ENCODE measurements around the gene ZNF407.
"Not testable (repeated sequence)": the region's sequence is repeated elsewhere in the genome, so short reads cannot be mapped to it uniquely, and the experiment has no call there.

ZNF407 gene

DNA sequence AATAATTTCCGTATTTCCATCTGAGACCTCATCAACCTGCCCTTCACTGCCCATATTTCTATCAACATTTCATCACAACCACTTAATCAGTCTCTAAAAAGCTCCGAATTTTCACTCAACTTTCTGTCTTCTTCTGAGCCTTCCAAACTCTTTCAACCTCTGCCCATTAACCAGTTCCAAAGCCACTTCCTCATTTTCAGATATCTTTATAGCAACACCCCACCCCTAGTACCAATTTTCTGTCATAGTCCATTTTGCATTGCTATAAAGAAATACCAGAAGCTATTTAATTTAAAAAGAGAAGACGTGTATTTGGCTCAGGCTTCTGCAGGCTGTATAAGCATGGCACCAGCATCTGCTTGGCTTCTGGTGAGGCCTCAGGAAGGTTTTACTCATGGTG, 504.2 kb downstream of the ZNF407 start:
- DNase-seq (ENCODE audit: low read depth in 2 of 2) = no peak

DNA sequence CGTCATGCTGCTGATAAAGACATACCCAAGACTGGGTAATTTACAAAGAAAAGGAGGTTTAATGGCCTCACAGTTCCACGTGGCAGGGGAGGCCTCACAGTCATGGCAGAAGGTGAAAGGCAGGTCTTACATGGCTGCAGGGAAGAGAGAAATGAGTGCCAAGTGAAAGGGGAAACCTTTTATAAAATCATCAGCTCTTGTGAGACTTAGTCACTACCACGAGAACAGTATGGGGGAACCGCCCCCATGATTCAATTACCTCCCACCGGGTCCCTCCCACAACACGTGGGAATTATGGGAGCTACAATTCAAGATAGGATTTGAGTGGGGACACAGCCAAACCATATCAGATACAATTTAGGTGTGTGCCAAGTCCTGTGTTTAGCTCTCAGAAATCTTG, 506.4 kb downstream of the ZNF407 start:
- not testable (repeated sequence) for DNase-seq (ENCODE audit: low read depth in 2 of 2)

DNA sequence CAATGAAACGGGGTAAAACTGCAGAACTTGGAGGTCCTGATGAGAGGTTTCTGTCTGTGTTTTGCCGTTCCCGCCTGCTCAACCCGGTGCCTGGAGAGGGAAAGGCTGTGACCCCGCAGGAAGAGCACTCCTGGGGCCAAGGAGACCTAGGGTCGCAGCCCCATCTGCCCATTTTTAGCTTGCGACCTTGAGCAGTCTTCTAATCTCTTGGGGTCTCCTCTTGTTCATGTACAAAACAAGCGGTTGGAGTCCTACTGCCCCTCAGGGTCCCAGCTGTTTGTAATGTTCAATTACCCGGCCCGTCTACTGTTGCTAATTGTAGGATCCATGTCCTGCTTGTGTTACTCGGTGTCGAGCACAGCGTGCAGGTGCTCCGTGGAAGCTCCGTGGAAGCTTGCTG, 506.8 kb downstream of the ZNF407 start:
- DNase-seq (ENCODE audit: low read depth in 2 of 2) = no peak

DNA sequence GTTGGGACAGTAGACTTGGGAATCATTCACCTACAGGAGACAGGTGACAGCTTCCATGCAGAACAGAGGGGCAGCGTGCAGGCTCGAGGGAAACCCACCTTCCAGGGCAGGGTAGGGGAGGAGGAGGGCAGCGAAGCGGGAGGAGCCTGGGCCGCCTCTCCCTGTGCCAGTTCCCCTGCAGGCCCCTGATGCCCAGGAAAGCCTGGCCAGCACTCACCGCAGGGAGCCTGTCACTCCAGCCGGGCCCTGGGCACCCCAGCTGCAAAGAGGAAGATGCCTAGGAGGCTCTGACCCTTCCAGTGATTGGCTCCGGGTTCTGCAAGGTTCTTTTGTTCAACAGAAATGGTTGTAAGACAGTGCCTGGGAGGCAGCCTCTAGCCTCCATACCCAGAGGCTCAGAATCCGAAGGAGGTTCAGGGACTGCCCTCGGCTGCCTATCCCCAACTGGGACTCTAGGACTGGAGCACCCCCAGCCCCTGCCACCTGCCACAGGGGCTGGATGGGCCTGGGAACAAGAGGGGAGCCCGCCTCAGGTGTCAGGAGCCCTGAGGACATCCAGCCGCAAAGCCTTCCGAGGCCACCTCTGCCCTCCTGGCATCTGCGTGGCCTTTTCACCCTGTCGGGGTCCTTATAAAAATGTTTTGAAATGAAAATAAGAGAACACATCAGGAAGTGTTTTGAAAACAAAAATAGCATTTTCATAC, 508.0 kb downstream of the ZNF407 start:
- DNase-seq (ENCODE audit: low read depth in 2 of 2) = no peak

DNA sequence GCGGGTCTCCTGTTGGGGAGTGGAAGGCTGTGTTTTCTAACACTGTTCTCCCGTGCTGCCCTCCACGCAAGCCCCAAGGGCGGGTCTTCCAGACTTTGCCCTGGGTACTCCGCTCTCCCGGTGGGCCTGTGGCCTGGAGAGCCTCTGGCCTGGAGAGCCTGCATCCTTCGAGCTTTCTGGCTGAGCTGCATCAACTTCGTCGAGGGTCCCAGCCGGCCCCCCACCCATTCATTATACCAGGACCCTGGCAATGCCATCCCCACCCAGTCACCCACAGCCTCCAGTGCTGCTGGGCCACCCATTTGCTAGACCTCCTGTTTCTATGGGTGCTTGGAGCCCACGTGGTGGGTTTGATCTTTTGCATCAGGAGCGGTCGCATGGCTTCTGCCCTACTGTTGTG, 509.1 kb downstream of the ZNF407 start:
- DNase-seq (ENCODE audit: low read depth in 2 of 2) = no peak

DNA sequence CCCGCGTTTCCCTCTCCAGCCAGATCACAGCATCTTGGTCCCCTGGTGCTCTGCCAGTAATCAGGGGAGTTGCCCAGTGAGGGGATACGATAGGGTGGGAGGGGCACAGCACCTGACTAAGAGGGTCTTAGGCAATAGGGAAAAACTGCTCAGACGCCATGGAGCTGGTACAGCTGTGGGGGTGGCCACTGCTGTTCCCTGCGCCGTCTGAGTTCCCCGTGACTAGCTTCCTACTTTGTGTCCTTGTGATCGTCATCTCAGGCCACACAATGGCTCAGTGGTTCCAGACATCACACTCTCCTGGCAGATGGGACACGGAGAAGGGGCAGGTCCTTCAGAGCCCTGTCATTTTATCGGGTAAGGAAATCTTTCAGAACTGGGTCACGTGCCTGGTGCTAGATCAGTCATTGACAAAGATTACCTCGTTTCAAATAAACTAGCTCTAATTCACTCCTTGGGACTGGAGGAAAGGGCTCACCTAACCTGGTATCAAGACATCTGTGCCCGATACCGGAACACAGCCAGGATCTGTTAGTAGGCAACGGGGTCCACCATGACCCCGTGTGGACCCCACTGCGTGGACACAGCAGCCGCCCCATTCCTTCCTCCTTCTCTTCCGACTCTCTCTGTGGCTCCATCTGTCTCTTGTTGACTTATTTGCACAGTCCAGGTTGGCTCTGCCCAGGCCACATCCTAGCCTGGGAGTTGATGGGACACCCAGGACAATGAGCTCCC, 509.7 kb downstream of the ZNF407 start:
- DNase-seq (ENCODE audit: low read depth in 2 of 2) = no peak

DNA sequence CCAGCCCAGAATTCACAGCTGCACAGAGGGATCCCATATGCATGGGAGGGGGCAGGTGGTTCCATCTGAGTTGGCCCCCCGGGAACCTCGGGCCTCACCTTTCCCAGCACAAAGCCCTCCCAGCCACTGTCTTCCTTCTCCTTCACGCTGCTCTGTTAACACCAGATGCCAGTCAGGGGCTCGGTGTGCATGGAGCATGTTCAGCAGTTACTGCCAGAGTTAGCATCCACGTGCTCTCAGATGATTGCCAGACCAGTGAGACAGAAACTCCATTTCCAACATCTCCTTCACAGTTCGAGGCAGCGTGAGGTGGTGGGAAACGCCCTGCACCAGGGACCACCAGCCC, 510.2 kb downstream of the ZNF407 start:
- no peak for DNase-seq (ENCODE audit: low read depth in 2 of 2)

DNA sequence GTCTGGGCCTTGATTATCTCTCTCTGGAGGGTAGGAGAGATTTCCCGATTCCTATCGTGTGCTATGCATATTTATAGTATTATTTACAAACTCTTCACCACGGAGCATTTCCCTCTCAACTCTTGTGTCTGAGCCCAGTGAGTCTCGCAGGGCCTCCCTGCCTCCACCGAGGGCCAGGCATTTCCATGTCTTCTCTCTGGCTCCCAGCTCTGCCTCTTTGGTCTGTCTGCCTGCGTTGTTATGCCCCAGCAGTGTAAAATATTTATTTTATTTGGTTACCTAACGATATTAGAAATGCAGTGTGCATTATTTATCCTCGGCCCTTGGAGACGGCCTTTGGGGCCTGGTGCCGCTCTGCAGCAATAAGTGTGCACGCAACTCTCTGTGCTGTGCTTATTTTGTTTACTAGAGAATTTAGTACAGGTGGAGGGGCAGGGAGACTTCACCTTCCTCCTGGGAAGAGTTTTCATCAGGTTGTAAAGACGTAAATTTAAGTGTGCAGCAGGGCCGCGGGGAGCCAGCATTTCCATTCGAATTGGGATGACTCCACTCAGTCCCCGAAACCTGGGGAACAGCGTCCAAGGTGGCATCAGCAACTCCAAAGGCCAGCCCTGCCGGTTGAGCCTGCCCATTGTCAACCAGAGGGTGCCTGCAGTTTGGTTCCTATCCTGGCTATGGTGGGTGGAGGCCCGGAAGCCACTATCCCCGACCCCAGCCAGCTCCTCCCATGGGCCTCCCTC, 511.1 kb downstream of the ZNF407 start:
- DNase-seq (ENCODE audit: low read depth in 2 of 2) = no peak

DNA sequence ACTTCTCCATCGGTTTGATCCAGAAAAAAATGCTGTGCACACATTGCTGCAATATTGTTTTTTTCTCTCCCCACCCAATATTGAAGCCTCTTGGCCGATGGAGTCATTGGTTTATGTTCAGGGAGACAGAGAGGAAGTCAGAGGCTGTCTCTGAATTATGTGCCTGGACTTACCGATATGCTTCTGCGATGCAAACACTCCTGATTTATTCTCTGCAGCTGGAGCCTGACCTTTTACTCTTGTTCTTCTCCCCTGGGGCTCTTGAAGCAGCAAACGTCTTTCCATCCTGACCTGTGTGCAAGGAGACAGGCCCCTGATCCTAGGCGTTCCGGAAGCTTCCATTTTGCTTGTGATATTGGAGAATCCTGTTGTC, 511.6 kb downstream of the ZNF407 start:
- DNase-seq (ENCODE audit: low read depth in 2 of 2) = no peak

DNA sequence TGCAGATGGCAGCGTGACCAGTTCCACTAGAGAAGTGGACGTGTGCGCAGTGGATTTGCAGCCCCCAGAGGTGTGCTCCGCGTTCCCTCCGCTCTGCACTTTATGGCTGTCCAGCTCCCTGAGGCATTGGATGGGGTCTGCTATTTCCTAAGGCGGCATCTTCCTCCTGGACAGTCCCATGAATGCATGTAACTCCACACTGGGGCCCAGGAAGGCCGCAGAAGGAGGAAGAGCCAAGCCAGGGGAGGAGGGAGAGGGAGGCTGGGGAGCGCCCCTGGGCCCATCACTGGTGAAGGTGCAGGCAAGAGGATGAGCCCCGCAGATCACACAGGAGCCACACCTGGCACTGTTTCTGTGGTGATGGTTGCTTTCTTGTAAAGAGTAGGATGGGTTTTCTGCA, 512.1 kb downstream of the ZNF407 start:
- DNase-seq (ENCODE audit: low read depth in 2 of 2) = no peak

DNA sequence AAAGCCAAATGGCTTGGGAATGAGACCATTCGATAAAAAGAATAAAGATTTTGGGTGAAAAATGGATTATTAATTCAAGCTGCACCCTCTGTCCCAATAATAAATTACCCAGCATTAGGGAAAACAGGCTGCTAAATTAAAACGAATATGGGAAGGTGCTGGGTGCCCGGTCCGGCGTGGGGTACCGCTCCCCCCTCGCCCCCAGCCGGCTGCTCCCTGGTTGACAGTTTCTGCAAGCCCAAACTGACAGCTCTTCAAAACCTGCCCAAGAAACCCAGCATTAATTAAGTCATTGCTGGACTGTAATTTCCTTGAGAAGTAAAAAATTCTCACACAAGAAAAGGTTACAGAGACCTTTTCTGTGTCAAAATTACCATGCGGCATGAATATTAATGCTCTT, 512.6 kb downstream of the ZNF407 start:
- DNase-seq (ENCODE audit: low read depth in 2 of 2) = no peak

DNA sequence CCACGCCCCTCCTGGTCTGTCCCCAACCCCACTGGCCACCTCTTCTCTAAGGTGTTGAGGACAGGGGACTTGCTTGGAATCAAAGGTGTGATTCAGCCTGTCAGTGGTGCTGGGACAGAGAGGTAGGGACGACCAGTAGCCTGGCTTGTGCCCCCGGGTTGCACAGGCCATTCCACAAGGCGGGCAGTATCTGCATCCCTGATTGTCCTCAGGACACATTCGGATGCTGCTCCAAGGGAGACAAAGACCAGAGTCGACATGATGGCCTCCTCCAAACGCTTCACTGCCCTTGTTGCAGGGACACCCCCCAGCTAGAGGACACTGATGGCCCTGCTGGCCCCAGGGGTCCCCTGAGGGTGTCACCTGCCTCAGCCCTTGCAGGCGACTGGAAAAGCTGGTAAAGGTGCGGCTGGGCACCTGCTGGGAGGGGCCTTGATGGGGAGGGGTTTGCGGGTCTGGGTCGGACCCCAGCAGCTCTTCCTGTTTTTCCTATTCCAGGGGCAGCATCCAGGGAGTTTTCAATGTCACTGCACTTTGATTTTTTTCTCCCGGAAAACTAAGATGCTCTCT, 513.3 kb downstream of the ZNF407 start:
- no peak for DNase-seq (ENCODE audit: low read depth in 2 of 2)

DNA sequence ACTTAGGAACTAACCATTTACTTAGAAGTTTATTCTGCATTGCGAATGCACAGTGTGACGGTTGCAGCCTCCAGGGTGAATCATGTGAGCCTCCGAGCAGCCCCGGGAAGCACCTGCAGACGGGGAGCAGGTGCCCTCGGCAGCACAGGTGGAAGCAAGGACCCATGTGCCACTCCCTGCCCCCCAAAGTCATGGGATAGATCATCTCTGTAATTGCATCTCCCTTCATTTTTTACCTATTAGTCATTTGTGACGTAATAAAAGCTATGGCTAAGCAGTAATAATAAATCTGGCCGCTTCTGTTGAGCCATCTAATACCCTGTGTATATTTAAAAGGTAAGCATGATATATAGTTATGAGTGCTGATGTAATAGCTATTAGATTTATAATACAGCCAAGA, 514.1 kb downstream of the ZNF407 start:
- no peak for DNase-seq (ENCODE audit: low read depth in 2 of 2)

DNA sequence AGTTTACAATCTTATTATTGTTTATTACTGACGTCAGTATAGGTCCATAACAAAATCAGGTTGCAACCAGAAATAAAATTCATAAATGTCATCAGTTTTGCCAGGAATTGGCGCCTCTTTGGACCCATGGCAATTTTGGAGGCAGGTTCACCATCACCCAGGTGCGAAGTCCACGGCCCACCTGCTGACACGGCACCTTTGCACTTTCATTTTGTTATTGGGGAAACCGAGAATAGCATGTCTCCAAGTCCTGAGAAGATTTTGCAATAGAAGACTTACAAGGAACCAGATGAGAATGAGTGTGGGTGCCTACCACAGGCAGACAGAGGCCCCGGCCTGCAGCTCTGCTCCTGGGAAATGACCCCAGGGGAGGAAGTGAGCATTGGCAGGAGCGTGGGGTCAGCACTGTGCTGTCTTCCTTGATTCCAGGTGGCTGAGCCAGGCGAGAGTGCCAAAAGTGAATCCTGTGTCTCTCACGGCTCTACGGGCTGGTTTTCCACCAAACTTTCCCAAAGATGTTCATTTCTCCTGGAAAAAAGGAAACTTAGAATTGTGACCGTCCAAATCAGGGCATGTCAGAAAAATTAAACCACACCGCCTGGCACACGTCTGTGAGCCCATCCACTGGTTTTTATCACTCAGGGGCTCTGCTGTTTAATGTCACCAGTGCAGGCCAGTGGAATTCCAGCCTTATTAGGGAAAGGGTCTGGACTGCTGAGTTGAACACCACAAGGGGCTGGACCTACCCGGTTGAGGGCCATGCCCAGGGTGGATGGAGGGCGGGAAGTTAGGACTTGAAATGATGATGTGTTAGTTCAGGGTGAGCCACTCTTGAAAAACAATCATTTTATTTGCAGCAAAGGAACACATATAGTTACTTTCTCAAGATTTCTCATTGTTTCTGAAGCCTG, 514.8 kb downstream of the ZNF407 start:
- no peak for DNase-seq (ENCODE audit: low read depth in 2 of 2)

DNA sequence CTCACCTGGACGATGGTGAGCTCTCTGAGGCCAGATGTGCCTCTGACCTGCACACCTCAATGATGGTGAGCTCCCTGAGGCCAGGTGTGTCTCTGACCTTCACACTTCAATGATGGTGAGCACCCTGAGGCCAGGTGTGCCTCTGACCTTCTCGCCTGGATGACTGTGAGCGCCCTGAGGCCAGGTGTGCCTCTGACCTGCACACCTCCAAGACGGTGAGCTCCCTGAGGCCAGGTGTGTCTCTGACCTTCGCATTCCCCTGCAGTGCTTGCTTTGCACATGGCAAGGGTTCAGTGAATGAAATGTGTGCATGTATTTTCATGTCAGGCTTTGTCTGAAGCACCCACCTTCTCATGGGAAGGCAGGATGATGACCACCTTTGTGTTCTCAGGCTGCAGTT, 515.8 kb downstream of the ZNF407 start:
- DNase-seq (ENCODE audit: low read depth in 2 of 2) = no peak

DNA sequence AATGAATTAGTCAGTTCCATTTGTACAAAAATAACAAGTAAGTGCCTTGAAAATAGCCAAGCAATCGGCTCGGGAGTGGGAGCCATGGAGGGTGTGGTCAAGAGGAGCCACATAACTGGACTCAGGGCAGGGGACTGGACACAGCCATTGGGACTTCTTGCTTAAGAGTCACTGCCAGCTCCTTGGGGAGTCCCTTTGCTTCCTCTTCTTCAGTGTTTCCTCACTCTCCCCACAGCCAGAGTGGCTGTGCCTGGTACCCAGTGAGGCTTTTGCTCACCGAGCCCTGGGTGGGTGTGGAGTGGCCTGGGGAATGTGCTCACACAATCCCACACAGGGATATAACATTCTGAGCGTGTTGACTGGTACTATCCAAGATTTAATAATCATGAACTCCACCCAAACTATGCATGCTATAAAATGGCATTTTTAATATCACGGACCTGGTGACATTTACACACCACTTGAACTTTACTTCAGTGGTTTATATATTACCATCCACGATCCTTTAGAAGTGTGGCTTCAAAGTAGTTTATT, 516.6 kb downstream of the ZNF407 start:
- DNase-seq (ENCODE audit: low read depth in 2 of 2) = no peak
